NCI-H1436 (cell line): ENCODE data around the gene SNX3.
"Not testable (repeated sequence)": the region's sequence is repeated elsewhere in the genome, so short reads cannot be mapped to it uniquely, and the experiment has no call there.

Experiments used
- DNase-seq: peaks from one replicate; lab custom pipeline; 2025; lab: John Stamatoyannopoulos, UW

The SNX3 gene

DNA sequence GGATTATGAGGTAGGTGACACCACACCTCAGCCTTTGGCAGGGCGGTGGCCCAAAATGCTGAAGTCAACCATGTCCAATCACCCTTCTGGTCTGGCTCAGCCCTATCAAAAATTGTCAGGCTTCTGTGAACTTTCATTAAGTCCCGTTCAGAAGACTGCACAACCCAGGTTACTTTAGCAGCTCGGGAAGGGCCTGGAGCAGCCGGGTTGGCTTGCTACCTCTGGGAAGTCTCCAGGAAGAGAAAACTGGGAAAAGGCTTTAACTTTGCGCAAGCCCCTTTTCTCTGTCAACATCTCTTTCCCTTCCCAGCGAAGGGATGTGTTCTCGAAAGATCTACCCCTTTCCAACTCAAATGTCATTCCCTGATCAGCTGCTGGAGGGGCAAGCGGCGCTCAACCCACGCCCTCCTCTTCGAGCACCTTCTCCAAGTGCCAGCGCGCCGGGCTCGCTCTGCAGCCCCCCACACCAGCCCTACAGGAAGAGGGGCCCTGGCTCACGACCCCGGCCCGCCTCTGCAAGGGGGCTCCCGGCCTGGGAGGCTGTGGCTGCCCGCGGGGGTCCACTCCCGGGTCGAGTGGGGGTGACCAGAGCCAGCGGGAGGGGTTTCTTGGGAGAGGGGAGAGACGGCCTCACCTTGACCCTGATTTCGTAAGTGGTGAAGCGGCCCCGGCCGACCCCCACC is 573 bp downstream of the SNX3 start:
- no peak for DNase-seq

DNA sequence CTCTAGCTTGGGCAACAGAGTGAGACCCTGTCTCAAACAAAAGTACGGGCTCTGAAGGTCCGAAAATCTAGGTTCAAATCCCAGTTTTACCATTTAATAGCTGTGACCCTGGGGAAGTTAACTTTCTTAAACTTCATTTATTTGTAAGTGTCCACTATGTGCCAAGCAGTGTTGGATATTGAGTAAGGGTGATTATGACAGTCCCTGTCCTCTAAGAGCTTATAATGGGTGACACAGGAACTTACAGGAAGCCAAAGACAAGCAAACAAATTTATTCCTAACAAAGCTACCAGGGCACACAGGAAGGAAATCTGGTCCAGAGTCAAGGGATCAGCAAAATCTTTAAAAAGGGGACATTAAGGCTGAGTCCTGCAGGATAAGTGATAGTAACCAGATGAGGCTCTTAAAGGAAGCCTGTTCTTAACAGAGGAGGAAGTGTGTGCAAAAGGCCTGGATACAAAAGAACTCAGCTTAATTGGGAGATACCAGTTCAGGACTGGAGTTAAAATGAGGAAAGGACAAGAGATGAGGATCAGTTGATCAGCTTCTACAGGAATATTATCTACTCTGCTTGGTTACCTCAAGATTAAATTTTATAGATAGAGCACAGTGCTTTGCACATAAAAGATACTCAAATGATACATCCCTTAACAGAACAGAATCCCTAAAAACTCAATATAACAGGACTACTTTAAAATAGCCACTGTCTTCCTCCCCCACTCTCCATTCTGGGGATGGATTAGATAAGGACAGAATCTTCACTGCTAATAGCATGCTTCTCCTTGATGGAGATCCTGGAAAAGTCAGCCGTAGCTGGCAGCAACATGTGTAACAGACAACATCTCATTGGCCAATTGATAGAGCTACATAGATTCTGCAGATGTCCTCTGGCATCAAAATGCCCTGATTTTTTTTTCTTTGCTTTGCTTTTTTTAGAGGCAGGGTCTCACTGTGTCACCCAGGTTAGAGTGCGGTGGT is 6.1 kb downstream of the SNX3 start:
- no peak for DNase-seq

DNA sequence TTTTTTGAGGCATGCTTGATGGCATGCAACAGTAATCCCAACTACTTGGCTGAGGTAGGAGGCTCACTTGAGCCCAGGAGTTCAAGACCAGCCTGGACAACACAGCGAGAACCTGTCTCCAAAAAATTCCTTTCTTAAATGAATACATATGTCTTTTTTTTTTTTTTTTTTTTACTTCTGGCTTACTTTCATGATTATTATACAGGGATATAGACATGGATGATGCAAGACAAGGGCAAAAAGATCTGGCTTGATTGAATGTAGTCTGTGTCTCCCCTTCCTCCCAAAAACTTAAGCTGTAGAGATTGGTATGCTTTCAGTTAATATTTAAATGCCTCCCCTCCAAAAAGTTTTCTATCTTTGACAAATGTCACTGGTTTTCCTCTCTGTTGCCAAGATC is 7.6 kb downstream of the SNX3 start:
- DNase-seq = no peak

DNA sequence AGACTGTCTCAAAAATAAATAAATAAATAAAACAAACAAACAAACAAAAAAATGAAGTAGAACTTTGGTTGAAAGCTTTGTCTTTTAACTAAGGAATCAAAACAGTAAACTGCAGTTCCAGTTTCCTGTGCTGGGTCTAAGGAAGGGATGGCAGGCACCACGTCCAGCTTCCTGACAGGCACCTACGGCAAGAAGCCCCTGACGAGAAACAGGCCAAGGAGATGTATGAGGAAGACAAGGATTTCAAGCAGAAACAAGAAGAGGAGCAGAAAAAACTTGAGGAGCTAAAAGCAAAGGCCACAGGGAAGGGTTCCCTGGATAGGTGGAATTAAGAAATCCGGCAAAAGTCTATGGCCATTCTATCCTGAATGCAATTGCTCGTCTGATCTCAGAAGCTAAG is 8.8 kb downstream of the SNX3 start:
- no peak for DNase-seq

DNA sequence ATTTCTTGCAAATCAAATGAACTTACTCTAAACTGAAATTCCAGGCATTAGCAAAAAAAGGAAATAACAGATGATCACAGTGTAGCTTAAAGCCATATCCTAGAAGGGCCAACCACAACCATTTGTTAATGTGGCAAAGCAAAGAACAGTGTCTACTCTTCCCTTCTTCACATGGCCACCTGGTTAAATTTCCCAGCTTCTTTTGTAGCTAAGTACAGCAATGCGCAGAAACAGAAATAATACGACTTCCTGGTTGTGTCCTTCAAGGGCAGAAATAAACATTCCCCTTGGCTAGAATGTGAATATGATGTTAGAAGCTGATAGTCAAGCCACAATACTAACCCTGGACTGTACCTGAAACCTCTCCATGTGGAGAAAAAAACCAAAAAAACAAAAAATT is 9.6 kb downstream of the SNX3 start:
- no peak for DNase-seq

DNA sequence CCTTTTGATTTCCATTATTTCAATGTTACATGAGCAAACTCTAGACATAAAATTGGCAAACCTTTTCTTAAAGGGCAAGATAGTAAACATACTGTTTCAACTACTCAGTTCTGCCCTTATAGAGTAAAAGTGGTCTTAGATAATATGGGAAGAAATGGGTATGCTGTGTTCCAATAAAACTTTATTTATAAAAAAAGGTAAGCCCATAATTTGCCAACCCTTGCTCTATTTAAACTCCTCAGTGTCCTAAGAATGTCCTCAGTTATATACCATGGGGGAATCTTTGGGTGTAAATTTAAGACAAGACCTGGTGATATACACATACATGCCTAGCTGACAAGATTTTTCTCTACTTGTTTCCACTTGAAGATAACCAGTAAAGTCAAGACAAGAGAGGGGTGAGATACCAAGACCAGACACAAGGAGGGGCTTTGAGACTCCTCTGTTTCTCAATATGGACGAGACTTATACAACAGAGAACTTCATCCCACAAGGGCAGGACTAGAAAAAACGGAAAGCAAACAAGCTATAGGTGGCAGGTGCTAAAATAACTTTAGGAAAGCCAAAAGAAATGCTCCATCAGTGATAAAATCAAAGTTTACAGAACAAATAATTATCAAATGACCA is 10.5 kb downstream of the SNX3 start:
- no peak for DNase-seq

DNA sequence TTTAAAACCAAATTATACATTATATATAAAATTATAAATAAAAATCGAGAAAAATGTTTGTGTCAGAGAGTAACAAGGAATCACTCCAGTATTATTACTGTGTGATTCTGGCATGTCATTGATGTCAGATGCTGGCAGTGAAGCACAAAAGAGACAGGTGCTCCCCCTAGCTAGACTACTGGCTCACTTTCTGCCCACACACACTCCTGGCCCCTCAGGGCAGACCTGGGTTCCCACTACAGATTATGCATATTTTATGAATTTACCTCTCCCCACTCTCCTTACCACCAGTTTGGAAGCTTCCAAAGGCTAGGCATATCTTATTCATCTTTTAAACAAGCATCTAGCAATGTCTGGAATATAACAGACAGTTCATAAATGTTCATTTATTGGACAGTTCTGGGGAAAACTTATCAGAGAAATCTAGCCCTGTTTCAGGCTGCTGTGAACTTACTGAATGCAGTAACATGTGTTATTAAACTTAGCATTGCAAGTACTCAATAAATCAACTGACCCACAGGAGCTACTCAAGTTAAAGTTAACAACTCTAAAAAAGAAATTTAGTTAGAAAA is 12.8 kb downstream of the SNX3 start:
- DNase-seq = no peak

DNA sequence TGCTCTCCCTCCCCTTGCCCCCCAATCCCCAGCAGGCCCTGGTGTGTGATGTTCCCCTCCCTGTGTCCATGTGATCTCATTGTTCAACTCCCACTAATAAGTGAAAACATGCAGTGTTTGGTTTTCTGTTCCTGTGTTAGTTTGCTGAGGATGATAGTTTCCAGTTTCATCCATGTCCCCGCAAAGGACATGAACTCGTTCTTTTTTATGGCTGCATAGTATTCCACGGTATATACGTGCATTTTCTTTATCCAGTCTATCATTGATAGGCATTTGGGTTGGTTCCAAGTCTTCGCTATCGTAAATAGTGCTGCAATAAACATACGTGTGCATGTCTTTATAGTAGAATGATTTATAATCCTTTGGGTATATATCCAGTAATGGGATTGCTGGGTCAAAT is 15.7 kb downstream of the SNX3 start:
- DNase-seq = not testable (repeated sequence)

DNA sequence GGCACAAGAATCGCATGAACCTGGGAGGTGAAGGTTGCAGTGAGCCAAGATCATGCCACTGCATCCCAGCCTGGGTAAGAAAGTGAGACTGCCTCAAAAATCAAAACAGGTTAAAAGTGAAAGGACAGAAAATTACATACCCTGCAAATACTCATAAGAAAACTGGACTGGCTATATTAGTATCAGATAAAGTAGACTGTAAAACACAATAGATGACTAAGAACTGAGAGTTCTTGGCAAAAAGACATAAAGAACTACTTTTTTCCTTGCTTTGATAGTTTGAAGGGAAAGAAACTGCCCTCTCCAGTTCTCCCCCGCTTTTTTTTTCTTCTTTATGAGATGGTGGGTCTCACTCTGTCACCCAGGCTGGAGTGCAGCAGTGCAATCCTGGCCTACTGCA is 17.0 kb downstream of the SNX3 start:
- DNase-seq = no peak

DNA sequence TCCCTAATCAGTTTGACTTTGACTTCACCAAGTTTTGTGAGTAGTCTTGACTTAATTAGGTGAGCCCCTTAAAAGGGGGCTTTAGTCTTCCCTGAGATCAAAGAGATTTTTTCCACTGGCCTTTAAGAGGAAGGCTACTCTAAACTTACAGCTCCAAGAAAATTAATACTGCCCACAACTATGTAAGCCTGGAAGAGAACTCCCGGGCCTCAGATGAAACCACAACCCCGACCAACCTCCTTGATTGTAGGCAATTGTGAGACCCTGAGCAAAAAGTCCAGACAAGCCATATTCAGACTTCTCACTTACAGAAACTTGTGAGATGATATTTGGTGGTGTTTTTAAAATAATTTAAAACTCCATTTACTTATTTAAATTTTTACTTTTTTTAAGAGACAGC is 18.1 kb downstream of the SNX3 start:
- DNase-seq = no peak

DNA sequence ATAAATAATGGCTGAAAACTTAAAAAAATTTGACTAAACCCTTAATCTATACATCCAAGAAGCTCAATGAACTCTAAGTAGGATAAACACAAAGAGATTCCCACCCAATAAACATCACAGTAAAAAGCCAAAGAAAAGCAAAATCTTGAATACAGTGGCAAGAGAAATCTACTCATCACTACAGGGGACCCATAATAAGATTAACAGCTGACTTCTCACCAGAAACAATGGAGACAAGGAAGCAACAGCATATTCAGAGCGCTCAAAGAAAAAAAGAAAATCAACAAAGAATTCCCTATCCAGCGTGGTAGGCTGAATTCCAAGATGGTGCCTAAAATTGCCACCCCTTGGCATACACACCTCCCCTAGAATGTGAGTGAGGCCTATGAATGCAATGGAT is 18.6 kb downstream of the SNX3 start:
- no peak for DNase-seq

DNA sequence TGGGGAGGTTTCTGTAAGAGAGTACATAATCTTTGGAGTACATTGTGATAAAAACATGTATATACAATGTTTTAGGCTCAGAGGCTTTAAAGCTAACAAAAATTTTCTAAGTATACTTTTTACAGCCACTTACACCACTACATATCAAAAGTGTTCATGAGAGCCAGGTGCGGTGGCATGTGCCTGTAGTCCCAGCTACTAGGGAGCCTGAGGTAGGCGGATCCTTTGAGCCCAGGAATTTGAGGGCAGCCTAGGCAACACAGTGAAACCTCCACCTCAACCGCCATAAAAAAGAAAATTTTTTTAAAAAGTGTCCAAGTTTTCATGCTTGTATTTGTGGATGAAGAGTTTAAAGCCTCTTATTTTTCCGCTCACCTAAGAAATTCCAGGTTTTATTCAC is 22.5 kb downstream of the SNX3 start:
- no peak for DNase-seq

DNA sequence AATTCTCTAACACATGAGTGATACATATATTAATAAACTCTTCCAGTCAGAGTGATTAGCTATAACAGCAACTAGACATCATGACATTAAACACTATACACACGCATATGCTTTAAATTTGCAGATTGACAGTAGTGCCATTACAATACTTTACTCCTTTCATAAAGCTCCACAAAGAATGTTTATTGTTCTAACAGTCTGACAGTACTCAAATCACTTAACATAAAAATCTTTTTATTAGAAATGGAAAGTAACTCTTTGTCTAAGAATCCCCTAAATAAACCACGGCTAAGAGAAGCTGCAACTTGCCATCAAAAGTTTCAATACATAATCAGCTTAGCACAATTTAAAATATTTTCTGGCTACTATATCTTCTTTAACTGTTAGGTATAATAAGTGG is 24.0 kb downstream of the SNX3 start:
- no peak for DNase-seq

DNA sequence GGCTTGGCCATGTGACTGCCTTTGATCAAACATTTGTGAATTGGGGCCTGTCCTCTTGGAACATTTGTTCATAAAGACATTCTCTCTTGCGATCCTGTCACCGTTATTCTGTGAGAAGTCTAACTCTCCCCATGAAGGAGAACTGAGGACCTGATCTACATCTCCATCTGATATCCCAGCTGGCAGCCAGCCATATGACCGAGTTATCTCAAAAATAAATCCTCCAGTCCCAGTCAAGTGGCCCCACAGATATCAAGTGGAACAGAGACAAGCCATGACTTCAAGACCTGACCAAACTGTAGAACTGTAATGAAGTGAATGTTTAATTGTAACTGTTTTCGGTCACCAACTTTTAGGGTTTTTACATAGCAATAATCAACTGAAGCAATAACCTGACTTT is 25.7 kb downstream of the SNX3 start:
- DNase-seq = no peak

DNA sequence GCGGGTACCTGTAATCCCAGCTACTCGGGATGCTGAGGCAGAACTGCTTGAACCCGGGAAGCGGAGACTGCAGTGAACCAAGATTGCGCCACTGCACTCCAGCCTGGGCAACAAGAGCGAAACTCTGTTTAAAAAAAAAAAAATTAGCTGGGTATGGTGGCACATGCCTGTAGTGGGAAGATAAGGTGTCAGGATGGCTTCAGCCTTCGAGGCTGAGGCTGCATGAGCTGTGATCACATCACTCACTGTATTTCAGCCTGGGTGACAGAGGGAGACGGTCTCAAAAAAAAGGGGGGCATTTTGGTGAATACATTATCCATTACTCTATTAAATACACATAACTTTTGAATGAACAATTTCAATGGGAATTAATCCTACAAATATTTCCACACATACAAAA is 32.4 kb downstream of the SNX3 start:
- no peak for DNase-seq

DNA sequence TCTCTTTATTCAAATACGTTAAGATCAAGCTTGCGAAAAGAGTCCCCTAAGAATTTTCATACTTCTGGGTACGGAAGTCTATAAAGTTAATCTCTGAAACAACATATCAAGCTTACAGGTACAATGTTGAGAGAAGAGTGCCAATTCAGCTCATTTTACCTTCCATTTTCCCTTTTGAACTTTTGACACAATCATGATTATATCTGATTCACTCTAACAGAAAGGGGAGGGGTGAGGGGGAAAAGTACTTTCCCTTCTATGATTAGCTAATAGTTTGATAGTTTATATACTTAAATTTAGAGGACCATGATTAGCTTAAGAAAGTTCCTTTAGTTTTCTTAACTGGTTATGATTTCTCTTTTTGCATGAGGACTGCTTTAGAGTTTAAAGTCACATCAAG is 33.5 kb downstream of the SNX3 start:
- DNase-seq = peak; percentile 18

DNA sequence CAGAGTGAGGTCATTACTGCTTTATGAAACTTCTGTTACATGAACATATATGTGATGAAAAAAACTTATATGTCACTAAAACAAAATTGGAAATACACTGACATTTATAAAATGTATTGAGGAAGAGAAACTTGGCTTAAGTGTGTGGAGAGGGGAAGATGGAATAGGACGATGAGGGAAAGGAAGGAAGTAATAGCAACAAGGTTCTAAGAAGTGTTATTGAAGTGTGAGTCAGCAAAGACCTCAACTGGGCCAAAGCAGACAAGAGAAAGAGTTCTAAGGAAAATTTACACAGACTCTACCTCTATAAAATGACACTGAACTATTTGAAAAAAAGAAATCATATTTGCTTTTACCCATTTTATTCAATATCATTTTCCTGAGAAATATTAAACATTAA is 38.3 kb downstream of the SNX3 start:
- DNase-seq = no peak

DNA sequence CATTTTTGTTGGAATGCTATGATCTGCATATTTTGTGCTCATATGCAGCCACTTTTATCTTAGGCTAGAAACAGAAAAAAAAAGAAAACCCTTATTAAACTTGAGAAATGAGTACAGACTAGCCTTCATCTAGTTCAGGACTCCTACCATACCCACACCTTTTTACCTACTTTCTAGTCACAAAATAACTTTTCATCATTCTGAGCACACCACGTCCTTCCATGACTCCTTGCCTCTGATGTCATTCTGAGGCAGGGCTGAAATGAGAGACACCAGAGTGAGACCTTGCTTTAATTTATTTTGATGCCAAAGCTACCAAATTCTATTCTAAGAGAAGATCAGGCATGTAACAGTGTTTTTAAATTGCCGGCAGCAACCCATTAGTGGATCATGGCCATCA is 38.8 kb downstream of the SNX3 start:
- no peak for DNase-seq

DNA sequence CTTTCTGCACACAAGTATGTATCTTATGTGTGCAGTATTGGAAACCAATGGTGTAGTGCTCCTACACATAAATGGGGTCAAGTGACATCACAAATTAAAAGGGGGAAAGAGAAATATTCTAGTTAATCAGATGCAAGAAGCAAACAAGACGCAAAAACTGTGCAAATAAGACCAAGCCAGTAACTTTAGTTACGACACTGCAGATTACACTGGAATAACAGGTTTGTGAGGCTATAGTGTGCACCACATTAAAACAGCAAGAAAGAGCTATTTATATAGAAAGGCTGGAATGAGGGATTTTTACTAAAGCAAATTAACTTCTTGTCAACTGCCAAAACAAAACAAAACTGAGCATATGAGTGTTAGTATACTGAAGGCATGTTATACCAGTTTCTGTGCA is 49.2 kb downstream of the SNX3 start:
- DNase-seq = no peak

DNA sequence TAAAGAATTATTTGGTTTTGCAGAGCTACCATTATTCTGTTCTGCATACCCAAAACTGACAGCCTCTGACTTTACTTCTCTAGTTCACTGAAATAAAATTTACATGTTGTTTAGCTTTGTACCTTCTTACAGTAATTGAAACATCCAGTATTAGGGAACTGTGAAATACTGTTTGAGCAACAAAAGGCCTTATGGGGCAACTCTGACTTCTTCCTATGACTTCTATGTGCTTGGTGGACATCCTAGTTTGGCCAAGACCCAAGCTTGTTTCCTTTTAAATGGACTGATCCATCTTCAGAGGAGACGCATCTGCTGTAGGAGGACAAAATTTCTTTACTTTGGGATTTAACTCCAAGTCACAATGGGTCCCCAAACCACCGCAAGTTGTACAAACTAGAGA is 50.3 kb downstream of the SNX3 start:
- no peak for DNase-seq

DNA sequence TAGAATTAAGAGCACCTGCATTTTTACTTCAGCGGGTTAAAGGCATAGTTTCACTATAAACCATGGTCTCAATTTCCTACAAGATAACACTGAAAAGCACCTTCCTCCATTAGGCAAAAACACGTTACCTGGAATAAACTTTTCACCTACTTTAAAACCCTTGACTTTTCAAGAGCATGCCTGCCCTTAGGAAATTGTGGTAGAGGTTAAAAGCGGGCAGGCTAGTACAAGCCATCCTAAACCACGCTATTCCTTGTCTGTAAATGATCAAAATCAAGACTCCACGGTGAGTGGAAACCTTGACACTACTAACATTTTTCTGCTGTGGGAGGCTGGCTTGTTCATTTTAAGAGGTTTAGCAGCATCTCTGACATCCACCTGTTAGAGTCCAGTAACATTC is 51.1 kb downstream of the SNX3 start:
- no peak for DNase-seq

DNA sequence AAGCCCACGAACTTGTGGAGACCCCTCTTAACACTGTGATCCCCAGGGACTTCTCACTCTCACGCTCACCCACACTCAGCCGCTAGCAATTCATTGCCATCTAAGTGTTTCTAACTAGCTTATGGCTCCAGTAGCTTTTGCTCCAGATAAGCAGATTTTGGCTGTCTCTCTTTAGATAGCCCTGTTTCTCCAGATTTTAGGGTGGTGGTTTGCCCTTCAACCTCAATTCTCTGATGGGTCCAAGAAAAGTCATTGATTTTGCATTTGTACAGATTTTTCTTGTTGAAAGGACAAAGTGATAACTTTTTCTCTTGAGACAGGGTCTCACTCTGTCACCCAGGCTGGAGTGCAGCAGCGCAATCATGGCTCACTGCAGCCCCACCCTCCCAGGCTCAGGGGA is 53.8 kb downstream of the SNX3 start:
- no peak for DNase-seq
